CD4-positive, alpha-beta T cell treated with Interleukin-10 for 1 hour (primary cell): ENCODE measurements around the gene AGPAT3.

ENCODE experiments used
- DNase-seq: peaks from one replicate; pipeline ENCODE4 v3.0.0-alpha.2; 2020

Gene AGPAT3

GRCh38 chr21:43959231-43960116 is 94.5 kb downstream of the AGPAT3 start:
- no peak for DNase-seq

- no peak for DNase-seq
These were observed 96.4 kb downstream of the AGPAT3 start for GRCh38 chr21:43961382-43961909.

- no peak for DNase-seq
These were observed 101.0 kb downstream of the AGPAT3 start for GRCh38 chr21:43965911-43966585.

GRCh38 chr21:43966946-43967512 is 102.0 kb downstream of the AGPAT3 start:
- no peak for DNase-seq

GRCh38 chr21:43967981-43968380 is 103.0 kb downstream of the AGPAT3 start:
- no peak for DNase-seq

- no peak for DNase-seq
These were observed 103.5 kb downstream of the AGPAT3 start for GRCh38 chr21:43968410-43969114.

- DNase-seq: no peak
These were observed 104.1 kb downstream of the AGPAT3 start for GRCh38 chr21:43969115-43969444.

- DNase-seq: no peak
These were observed 105.5 kb downstream of the AGPAT3 start for GRCh38 chr21:43970551-43970950.

- no peak for DNase-seq
These were observed 106.4 kb downstream of the AGPAT3 start for GRCh38 chr21:43971201-43971991.

GRCh38 chr21:43971992-43972255 is 106.9 kb downstream of the AGPAT3 start:
- DNase-seq: no peak

GRCh38 chr21:43972850-43973633 is 108.0 kb downstream of the AGPAT3 start:
- no peak for DNase-seq

GRCh38 chr21:43973634-43973955 is 108.6 kb downstream of the AGPAT3 start:
- no peak for DNase-seq

- no peak for DNase-seq
These were observed 109.9 kb downstream of the AGPAT3 start for GRCh38 chr21:43974791-43975468.

GRCh38 chr21:43975469-43976098 is 110.6 kb downstream of the AGPAT3 start:
- peak; percentile 82 for DNase-seq

GRCh38 chr21:43976661-43977060 is 111.6 kb downstream of the AGPAT3 start:
- DNase-seq: no peak

- no peak for DNase-seq
These were observed 113.0 kb downstream of the AGPAT3 start for GRCh38 chr21:43978060-43978459.

- no peak for DNase-seq
These were observed 114.6 kb downstream of the AGPAT3 start for GRCh38 chr21:43979654-43980053.

- DNase-seq: no peak
These were observed 116.3 kb downstream of the AGPAT3 start for GRCh38 chr21:43981151-43981870.

- DNase-seq: no peak
These were observed 116.8 kb downstream of the AGPAT3 start for GRCh38 chr21:43981871-43982210.

GRCh38 chr21:43982489-43983078 is 117.6 kb downstream of the AGPAT3 start:
- DNase-seq: no peak
